ENCODE measurements around the gene ADPRH.

The ADPRH gene

DNA sequence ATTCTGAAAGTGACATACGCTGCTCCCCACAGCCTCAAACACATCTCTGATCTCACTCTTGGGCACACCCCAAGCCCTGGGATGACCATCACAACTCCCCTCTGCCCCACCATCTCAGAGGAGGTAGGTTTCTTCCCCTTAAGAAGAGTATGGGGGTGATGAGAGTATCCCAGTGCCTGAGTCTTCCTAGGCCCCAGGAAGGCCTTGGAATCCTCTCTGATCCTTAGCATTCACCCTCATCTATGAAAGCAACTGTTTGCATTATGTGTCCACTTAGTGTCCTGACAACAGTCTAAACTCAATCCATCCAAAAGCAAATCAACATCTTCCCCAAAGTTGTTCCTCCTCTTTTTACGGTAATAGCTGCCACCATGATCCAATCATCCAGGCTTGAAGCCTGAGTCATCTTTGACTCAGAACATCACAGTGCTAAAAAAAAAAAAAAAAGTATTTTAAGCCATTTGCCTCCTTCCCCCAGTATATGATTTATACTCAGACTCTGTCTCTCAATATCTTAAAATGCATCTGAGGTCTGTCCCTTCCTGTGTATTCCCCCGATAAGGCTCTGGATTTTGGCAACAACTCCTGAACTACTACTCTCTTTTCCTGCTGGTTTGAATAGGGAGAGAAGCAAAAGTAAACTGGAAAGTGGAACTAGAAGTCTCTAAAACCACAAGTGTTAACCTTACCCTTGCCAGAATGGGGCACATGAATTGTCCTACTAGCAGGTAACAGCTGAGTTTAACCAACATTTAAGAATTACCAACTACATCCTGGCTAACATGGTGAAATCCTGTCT, 58.6 kb downstream of the ADPRH start:
- Histone ChIP-seq H3K36me3 (ENCODE audit: control insufficient read depth, insufficient read depth, low read length) (no peaks in the 10 kb centered on the region), H3K27ac (ENCODE audit: low read length) (no peak overlapping the region), H3K4me1 (ENCODE audit: control insufficient read depth, insufficient read depth, low read length) (no peaks in the 10 kb centered on the region), H3K4me3 (ENCODE audit: low read length) (no peak overlapping the region), H3K9me3 (ENCODE audit: control insufficient read depth, insufficient read depth, low read length) (no peaks in the 10 kb centered on the region), H3K27me3 (ENCODE audit: control insufficient read depth, insufficient read depth, low read length) (no peaks in the 10 kb centered on the region)
- no CpG with 5 or more reads among the region's 3 CpGs for WGBS (ENCODE audit: insufficient coverage, insufficient read length)
- DNase-seq (ENCODE audit: low read depth, low spot score): no peak
